Activated CD4-positive, alpha-beta T cell treated with anti-CD3 and anti-CD28 coated beads, Interleukin-2, amount 10 ng/mL, durations not matched to agents 24 days and 14 days (primary cell): ENCODE measurements around the gene RAB12. TPM values are rescaled to one million over a fixed set of nuclear protein-coding genes. Genes with fewer than 3 reads are reported as not detected.
"Not testable (repeated sequence)": the region's sequence is repeated elsewhere in the genome, so short reads cannot be mapped to it uniquely, and the experiment has no call there.

Experiments used
- DNase-seq: peaks from one replicate; pipeline ENCODE4 v3.0.0; 2022
- H3K27ac Mint-ChIP-seq: one replicate; pipeline ENCODE4 v1.8.0; 2022; ENCODE audit warnings: mild to moderate bottlenecking, mixed read lengths
- H3K27me3 Mint-ChIP-seq: one replicate; pipeline ENCODE4 v1.8.0; 2022; ENCODE audit warnings: mixed read lengths
- H3K36me3 Mint-ChIP-seq: one replicate; pipeline ENCODE4 v1.8.0; 2022; ENCODE audit warnings: low read depth, mild to moderate bottlenecking, mixed read lengths
- H3K4me1 Mint-ChIP-seq: one replicate; pipeline ENCODE4 v1.8.0; 2021; ENCODE audit warnings: mixed read lengths
- H3K4me3 Mint-ChIP-seq: one replicate; pipeline ENCODE4 v1.8.0; 2022; ENCODE audit warnings: mild to moderate bottlenecking, moderate library complexity, mixed read lengths
- H3K9me3 Mint-ChIP-seq: one replicate; pipeline ENCODE4 v1.8.0; 2021; ENCODE audit warnings: mixed read lengths
- intact Hi-C: fragments of 100-400 bp; cut with micrococcal nuclease; formaldehyde crosslinking; loops from one replicate; pipeline ENCODE4 v1.15.1; 2023
- total RNA-seq: library from RNA; stranded (reverse); gene quantifications from 2 replicates; pipeline ENCODE4 v1.2.3, GENCODE V29; 2022

The RAB12 gene
- total RNA-seq, 1 donor from 2014 or later: 20.2 TPM

DNA sequence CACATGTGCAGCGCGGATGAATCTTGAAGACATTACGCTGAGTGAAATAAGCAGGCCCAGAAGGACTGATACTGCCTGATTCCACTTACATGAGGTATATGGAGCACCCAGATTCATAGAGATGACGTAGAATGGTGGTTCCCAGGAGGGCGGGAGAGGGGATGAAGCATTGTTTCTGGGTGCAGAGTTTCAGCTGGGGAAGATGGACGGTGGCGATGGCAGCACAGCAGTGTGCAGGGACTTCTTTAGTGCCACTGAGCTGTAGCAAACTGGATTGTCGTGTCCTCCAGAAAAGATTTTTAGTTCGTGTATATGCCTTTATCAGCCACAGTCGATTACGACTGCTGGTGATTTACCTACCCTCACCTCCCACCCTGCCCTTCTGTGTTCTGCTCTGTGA, 30.5 kb downstream of the RAB12 start:
- Mint-ChIP-seq H3K36me3 (peaks cover 42% of the 10 kb centered on the region), H3K4me3 (no peak overlapping the region), H3K27me3 (no peaks in the 10 kb centered on the region), H3K27ac (no peak overlapping the region), H3K9me3 (no peaks in the 10 kb centered on the region), H3K4me1 (peaks cover 3% of the 10 kb centered on the region)
- intact Hi-C loops: no loop called here
- DNase-seq: no peak

DNA sequence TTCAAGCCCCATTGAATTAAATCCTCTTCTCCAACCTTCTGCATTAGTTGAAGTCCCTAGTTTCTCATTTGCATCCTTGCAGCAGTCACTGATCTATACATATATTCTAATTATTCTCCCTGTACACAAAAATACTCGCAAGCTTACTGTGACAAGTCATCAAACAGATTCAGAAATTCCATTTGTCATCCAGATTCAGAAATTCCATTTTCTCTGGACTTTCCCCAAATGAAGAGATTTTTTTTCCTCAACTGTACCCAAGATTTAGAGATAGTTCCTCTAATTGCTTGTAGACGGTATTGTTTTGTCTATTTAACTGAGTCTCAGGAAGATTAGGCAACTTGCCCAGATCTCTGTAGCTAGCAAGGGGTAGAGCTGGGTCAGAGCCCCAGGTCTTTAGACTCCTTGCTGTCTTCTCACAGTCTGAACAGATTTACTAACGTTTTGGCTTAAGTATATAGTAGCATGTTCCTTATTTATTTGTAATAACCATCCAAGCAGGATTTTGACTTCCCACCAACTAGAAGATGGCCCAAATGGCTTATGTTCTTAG, 34.2 kb downstream of the RAB12 start:
- intact Hi-C loops: no loop called here
- no peak overlapping the region for H3K27ac Mint-ChIP-seq
- peaks cover 2% of the 10 kb centered on the region for H3K4me1 Mint-ChIP-seq
- no peaks in the 10 kb centered on the region for H3K9me3 Mint-ChIP-seq
- no peak for DNase-seq
- H3K4me3 Mint-ChIP-seq: no peak overlapping the region
- peaks cover 22% of the 10 kb centered on the region for H3K36me3 Mint-ChIP-seq
- H3K27me3 Mint-ChIP-seq: peaks cover 7% of the 10 kb centered on the region

- H3K4me1 Mint-ChIP-seq, H3K4me3 Mint-ChIP-seq, H3K27ac Mint-ChIP-seq, H3K9me3 Mint-ChIP-seq, DNase-seq, intact Hi-C loops, H3K36me3 Mint-ChIP-seq: not testable (repeated sequence)
- peaks cover 22% of the 10 kb centered on the region for H3K27me3 Mint-ChIP-seq
These were observed 38.1 kb downstream of the RAB12 start for GRCh38 chr18:8647359-8647758.

DNA sequence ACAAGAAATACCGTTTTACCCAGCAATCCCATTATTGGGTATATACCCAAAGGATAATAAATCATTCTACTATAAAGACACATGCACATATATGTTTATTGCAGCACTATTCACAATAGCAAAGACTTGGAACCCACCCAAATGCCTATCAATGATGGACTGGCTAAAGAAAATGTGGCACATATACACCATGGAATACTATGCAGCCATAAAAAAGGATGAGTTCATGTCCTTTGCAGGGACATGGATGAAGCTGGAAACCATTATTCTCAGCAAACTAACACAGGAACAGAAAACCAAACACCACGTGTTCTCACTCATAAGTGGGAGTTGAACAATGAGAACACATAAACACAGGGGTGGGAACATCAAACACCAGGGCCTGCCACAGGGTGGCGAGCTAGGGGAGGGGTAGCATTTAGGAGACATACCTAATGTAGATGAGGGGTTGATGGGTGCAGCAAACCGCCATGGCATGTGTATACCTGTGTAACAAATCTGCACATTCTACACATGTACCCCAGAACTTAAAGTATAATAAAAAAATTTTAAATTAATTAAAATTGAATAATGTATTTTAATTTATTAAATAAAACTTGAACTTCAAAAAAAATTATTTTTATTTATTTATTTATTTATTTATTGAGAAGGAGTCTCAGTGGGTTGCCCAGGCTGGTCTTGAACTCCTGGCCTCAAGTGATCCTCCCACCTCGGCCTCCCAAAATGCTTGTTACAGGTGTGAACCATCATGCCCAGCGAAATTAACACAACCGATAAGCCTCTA, 42.4 kb downstream of the RAB12 start:
- H3K9me3 Mint-ChIP-seq, H3K4me3 Mint-ChIP-seq, H3K4me1 Mint-ChIP-seq, DNase-seq, H3K36me3 Mint-ChIP-seq, intact Hi-C loops, H3K27ac Mint-ChIP-seq: not testable (repeated sequence)
- peaks cover 38% of the 10 kb centered on the region for H3K27me3 Mint-ChIP-seq

DNA sequence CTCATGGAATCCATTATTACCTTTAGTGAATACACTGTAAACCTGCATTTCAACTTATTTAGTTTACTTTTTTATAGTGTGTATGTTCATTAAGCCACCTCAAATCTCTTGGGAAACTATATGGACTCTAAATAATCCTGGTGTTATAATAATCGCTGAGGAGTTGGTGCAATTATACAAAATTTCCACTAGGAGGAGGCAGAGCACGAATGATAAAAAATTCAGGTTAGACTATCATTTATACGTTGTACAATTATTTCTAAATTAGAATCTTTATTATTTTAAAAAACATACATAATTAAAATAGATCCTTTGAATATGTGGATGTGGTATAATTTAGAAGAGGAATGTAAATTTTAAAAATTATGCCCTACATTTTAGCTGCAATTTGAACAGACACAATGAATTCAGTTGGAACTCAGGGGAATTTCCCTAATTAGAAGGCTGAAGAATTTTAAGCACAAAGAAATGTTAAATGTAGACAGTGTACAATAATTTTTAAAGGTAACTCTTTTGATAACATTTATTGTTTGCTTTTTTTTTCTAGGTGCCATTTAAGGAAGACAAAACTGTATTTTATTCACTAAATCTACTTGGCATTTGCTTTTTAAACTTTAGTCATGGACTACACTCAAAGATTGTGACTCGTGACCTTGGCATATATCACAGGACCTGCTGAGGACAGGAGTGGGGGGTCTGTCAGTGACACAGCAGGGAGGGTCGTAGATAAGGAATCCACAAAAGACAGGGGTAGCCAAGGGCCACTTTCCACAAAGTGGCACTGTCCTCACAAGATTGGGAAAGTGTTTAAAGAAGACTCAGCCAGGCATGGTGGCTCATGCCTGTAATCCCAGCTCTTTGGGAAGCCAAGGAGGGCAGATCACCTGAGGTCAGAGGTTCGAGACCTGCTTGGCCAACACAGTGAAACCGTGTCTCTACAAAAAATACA, 45.5 kb downstream of the RAB12 start:
- Mint-ChIP-seq H3K27ac (no peak overlapping the region), H3K27me3 (peaks cover 23% of the 10 kb centered on the region), H3K4me1 (no peaks in the 10 kb centered on the region), H3K9me3 (no peaks in the 10 kb centered on the region), H3K4me3 (no peak overlapping the region), H3K36me3 (no peaks in the 10 kb centered on the region)
- DNase-seq: no peak
- intact Hi-C loops: loop anchor here (1.0 kb wide), 1 partner anchor 334 kb away; no protein-coding TSS in a partner anchor

DNA sequence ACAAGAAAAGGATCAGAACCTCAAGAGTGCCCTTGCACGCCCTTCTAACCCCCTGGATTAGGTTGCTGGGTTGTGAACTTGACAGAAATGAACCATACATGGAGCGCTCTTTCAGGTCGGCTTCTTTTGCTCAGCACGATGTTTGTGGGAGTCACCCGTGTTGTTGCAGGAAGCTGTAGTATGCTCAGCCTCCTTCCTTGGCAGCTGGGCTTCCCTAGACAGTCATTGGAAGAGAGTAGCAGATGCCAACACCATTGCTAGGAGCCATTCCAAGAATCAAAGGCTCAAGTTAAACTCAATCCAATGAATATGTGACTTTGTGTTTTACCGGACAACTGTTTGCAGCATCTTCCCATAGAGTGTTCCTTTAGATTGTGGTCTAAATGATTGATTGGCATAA, 47.0 kb downstream of the RAB12 start:
- Mint-ChIP-seq H3K27ac (no peak overlapping the region), H3K4me1 (peaks cover 2% of the 10 kb centered on the region), H3K36me3 (no peaks in the 10 kb centered on the region), H3K4me3 (no peak overlapping the region), H3K27me3 (peaks cover 19% of the 10 kb centered on the region), H3K9me3 (no peaks in the 10 kb centered on the region)
- DNase-seq: no peak
- intact Hi-C loops: no loop called here

- Mint-ChIP-seq H3K27me3 (peaks cover 22% of the 10 kb centered on the region), H3K9me3 (no peaks in the 10 kb centered on the region), H3K36me3 (no peaks in the 10 kb centered on the region), H3K4me1 (peaks cover 2% of the 10 kb centered on the region), H3K4me3 (no peak overlapping the region), H3K27ac (no peak overlapping the region)
- DNase-seq: no peak
- intact Hi-C loops: no loop called here
These were observed 48.0 kb downstream of the RAB12 start for GRCh38 chr18:8657050-8657820.

- intact Hi-C loops: no loop called here
- H3K27me3 Mint-ChIP-seq: peaks cover 22% of the 10 kb centered on the region
- no peak overlapping the region for H3K27ac Mint-ChIP-seq
- H3K36me3 Mint-ChIP-seq: no peaks in the 10 kb centered on the region
- peaks cover 2% of the 10 kb centered on the region for H3K4me1 Mint-ChIP-seq
- no peaks in the 10 kb centered on the region for H3K9me3 Mint-ChIP-seq
- DNase-seq: no peak
- H3K4me3 Mint-ChIP-seq: no peak overlapping the region
These were observed 48.7 kb downstream of the RAB12 start for GRCh38 chr18:8657873-8658470.

GRCh38 chr18:8658858-8659485, 49.7 kb downstream of the RAB12 start:
- Mint-ChIP-seq H3K27ac (no peak overlapping the region), H3K4me1 (peaks cover 2% of the 10 kb centered on the region), H3K9me3 (no peaks in the 10 kb centered on the region), H3K4me3 (no peak overlapping the region), H3K27me3 (peaks cover 16% of the 10 kb centered on the region), H3K36me3 (no peaks in the 10 kb centered on the region)
- intact Hi-C loops: no loop called here
- no peak for DNase-seq

DNA sequence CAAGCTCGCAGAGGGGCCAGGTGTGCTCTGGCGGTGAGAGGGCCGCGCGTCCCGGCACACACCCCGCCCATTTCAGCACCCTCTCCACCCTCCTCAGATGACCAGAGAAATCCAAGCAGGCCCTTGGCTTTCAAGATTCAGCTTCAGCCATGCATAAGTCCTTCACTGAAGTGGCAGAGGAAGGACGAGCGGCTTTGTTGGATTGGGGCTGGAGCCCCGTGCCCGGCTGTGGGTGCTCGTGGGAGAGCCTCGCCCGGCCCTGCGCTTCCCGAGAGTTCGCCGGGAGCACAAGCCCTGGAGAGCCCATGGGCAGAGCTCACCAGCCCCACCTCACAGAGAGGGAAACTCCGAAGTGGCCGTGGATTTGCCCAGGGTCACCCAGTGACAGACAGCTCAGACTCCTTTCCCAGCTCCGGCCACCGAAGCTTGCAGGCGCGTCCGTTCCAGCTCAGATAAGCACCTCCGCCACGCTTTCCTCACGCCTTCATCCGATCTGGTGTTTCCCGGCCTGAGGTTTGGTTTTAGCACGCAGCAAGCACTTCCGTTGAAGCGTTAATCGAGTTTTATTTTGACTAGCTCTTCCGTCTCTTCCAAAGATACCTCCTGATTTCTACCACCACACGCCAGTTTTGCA, 50.5 kb downstream of the RAB12 start:
- no peak for DNase-seq
- H3K4me1 Mint-ChIP-seq: peaks cover 2% of the 10 kb centered on the region
- no peak overlapping the region for H3K4me3 Mint-ChIP-seq
- peaks cover 12% of the 10 kb centered on the region for H3K27me3 Mint-ChIP-seq
- no peaks in the 10 kb centered on the region for H3K9me3 Mint-ChIP-seq
- H3K36me3 Mint-ChIP-seq: no peaks in the 10 kb centered on the region
- intact Hi-C loops: no loop called here
- no peak overlapping the region for H3K27ac Mint-ChIP-seq

- DNase-seq: no peak
- no peaks in the 10 kb centered on the region for H3K9me3 Mint-ChIP-seq
These were observed 51.1 kb downstream of the RAB12 start for GRCh38 chr18:8660316-8660715.

GRCh38 chr18:8661754-8662559, 52.7 kb downstream of the RAB12 start:
- intact Hi-C loops: no loop called here
- H3K9me3 Mint-ChIP-seq: no peaks in the 10 kb centered on the region
- peaks cover 4% of the 10 kb centered on the region for H3K4me1 Mint-ChIP-seq
- no peaks in the 10 kb centered on the region for H3K36me3 Mint-ChIP-seq
- H3K27ac Mint-ChIP-seq: no peak overlapping the region
- no peak overlapping the region for H3K4me3 Mint-ChIP-seq
- peaks cover 7% of the 10 kb centered on the region for H3K27me3 Mint-ChIP-seq
- no peak for DNase-seq

More at GRCh38 chr18:8660316-8660715, 51.1 kb downstream of the RAB12 start:
- Mint-ChIP-seq H3K27me3 (peaks cover 10% of the 10 kb centered on the region), H3K36me3 (no peaks in the 10 kb centered on the region), H3K4me3 (no peak overlapping the region), H3K27ac (no peak overlapping the region), H3K4me1 (peaks cover 4% of the 10 kb centered on the region)
- intact Hi-C loops: no loop called here
